Mucosa of descending colon (tissue), 3 donors: ENCODE measurements around the gene CCDC201. TPM values are rescaled to one million over a fixed set of nuclear protein-coding genes. Genes with fewer than 3 reads are reported as not detected.

Experiments used
- ATAC-seq: fragments of 200-7000 bp; cut with Tn5 transposase; one replicate; pipeline ENCODE4 v1.9.1; 2020; ENCODE audit warnings: mild to moderate bottlenecking, moderate library complexity
- DNase-seq, 3 donors: peaks; one replicate each; pipeline ENCODE4 v3.0.0-alpha.2; 2020
- H3K36me3 ChIP-seq: fragments of 200-600 bp; one replicate; pipeline ENCODE4 v1.8.0; 2021; ENCODE audit warnings: low read depth, mild to moderate bottlenecking
- H3K4me1 ChIP-seq: fragments of 200-600 bp; one replicate; pipeline ENCODE4 v1.8.0; 2021; ENCODE audit warnings: low read depth, mild to moderate bottlenecking
- H3K4me3 ChIP-seq: fragments of 200-600 bp; one replicate; pipeline ENCODE4 v1.8.0; 2021; ENCODE audit warnings: mild to moderate bottlenecking
- H3K9me3 ChIP-seq: fragments of 200-600 bp; one replicate; pipeline ENCODE4 v1.8.0; 2021; ENCODE audit warnings: mild to moderate bottlenecking
- intact Hi-C, 2 donors: fragments of 100-400 bp; cut with DNase I in 1 of 2; cut with micrococcal nuclease in 1 of 2; formaldehyde crosslinking; loops; one replicate each; pipeline versions ENCODE4 v1.11.0 to v1.11.1; 2022; cut with DNase I, micrococcal nuclease
- total RNA-seq, 3 donors: library from RNA; stranded (reverse); fragmentation: NEBNext Ultra II Directional in 2 of 3; extraction: Animal tissue kit (Norgen Biotek cat#: 25700) in 2 of 3; gene quantifications; one replicate each; pipeline versions ENCODE4 v1.2.1 to v1.2.4, GENCODE V29; 2021 to 2023
- TF ChIP-seq, protein P1 (sequence below): fragments of 200-600 bp; IDR thresholded peaks from one replicate; pipeline ENCODE4 v1.8.0; 2022; ENCODE audit warnings: antibody characterized with exemption, mild to moderate bottlenecking
- donor health status: DM: no; HTN: no; CAD: no; lungs with moderate emphysema.
- donor health status: DM: no; HTN: no; CAD: no.
- donor health status: DM: no; HTN: yes; CAD: no.

CCDC201 gene
- total RNA-seq, 3 donors from 2014 or later, result not detected

DNA sequence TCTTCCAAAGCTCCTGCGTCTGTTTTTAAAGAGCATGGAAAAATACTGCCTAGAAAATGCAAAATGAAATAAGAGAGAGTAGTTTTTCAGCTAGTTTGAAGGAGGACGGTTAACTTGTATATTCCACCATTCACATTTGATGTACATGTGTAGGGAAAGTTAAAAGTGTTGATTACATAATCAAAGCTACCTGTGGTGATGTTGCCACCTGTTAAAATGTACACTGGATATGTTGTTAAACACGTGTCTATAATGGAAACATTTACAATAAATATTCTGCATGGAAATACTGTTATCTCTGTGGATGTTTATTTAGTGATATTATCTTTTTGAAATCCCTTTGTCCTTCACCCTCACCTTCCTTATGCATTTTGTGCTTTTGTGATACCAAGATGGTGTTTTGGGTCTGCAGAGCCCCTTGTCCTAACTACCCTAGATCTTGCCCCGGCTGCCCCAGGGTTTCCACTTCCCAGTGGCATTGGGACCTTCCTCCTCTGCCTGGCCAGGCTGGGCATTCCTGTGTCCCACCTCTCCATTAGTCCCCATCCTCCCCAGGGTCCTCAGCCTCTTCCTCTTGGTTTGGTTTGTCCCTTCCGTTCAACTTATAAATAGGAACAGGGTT, 20.6 kb upstream of the CCDC201 start:
- ATAC-seq, result no peak
- intact Hi-C loops, result no loop called here
- H3K9me3 ChIP-seq, result no peaks in the 10 kb centered on the region
- no peaks in the 10 kb centered on the region for H3K4me1 ChIP-seq
- H3K36me3 ChIP-seq, result no peaks in the 10 kb centered on the region
- no peak for DNase-seq
- TF ChIP-seq, protein P1, sequence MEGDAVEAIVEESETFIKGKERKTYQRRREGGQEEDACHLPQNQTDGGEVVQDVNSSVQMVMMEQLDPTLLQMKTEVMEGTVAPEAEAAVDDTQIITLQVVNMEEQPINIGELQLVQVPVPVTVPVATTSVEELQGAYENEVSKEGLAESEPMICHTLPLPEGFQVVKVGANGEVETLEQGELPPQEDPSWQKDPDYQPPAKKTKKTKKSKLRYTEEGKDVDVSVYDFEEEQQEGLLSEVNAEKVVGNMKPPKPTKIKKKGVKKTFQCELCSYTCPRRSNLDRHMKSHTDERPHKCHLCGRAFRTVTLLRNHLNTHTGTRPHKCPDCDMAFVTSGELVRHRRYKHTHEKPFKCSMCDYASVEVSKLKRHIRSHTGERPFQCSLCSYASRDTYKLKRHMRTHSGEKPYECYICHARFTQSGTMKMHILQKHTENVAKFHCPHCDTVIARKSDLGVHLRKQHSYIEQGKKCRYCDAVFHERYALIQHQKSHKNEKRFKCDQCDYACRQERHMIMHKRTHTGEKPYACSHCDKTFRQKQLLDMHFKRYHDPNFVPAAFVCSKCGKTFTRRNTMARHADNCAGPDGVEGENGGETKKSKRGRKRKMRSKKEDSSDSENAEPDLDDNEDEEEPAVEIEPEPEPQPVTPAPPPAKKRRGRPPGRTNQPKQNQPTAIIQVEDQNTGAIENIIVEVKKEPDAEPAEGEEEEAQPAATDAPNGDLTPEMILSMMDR, result no peak
- no peak overlapping the region for H3K4me3 ChIP-seq

DNA sequence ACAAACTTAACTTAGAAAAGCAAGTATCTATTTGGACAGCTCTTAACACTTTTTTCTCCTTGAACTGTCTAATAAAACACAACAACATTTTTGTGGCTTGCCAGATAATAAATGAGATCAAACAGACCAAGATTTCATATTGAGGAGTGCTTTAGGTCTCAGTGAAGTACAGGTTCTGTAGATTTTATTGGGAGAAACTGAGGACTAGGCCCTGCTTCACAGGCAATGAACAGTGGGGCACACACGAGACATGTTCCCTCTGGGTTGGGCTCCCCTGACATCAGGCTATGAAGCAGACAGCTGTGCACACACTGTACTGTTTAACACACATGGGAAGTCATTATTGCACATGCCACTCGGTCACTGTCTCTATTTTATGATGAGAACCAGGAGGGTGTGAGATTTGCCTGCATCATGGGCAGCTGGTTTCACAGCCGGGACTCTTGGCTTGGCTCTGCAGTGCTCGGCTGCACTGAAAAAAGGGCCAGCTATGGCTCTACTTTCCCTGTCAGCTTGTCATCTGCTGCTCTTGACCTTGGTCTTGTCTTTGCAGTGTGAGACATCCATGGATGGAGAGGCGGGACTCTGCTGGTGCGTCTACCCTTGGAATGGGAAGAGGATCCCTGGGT, 19.6 kb upstream of the CCDC201 start:
- intact Hi-C loops, result no loop called here
- Histone ChIP-seq H3K36me3 (no peaks in the 10 kb centered on the region), H3K9me3 (no peaks in the 10 kb centered on the region), H3K4me3 (no peak overlapping the region), H3K4me1 (no peaks in the 10 kb centered on the region)
- no peak for DNase-seq
- TF ChIP-seq, protein P1, result no peak
- no peak for ATAC-seq

- ATAC-seq (no peak), DNase-seq (no peak)
- H3K9me3 ChIP-seq, result no peaks in the 10 kb centered on the region
- TF ChIP-seq, protein P1, result no peak
- H3K36me3 ChIP-seq, result no peaks in the 10 kb centered on the region
- H3K4me3 ChIP-seq, result no peak overlapping the region
- intact Hi-C loops, result no loop called here
- H3K4me1 ChIP-seq, result no peaks in the 10 kb centered on the region
These were observed 18.9 kb upstream of the CCDC201 start for GRCh38 chr7:45891462-45892402.

DNA sequence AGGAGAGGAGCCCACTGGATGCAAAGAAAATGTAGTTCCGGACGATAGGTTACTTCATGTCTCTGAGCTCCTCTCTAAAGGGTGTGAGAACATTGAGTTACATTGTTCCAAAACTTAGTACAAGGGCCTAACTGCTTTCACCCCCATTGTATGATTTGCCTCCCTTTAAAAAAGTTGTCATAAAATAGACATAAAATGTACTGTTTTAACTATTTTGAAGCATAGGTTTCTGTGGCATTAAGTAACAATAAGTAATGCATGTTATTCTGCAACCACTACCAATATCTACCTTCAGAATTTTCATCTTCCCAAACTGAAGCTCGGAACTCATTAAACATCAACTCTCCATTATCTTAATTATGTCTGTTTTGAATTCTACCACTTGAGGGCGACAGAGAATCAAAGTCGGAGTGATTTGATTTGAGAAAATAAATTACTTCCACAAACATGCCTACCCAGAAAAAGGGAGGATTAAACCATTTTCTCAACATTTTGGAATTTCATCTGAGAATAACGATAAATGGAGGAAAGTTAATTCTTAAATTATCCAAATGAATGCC, 18.1 kb upstream of the CCDC201 start:
- no peak for ATAC-seq
- TF ChIP-seq, protein P1, result no peak

GRCh38 chr7:45890125-45890901, 17.4 kb upstream of the CCDC201 start:
- no peak for DNase-seq
- Histone ChIP-seq H3K4me1 (no peaks in the 10 kb centered on the region), H3K4me3 (no peak overlapping the region), H3K9me3 (no peaks in the 10 kb centered on the region), H3K36me3 (no peaks in the 10 kb centered on the region)
- TF ChIP-seq, protein P1, result no peak
- no peak for ATAC-seq
- intact Hi-C loops, result no loop called here

More for the DNA sequence above, 18.1 kb upstream of the CCDC201 start:
- Histone ChIP-seq H3K9me3 (no peaks in the 10 kb centered on the region), H3K36me3 (no peaks in the 10 kb centered on the region), H3K4me3 (no peak overlapping the region), H3K4me1 (no peaks in the 10 kb centered on the region)
- intact Hi-C loops, result no loop called here
- DNase-seq, result peak in 1 of 3 donors; percentile 17
